RWPE2 (cell line): Measurements from ENCODE around the gene PPP1R1C.

Source experiments
- ATAC-seq: fragments of 200-7000 bp; cut with Tn5 transposase; 3 replicates; pipeline ENCODE4 v1.9.1; 2021; ENCODE audit warnings: low read depth
- DNase-seq: peaks from one replicate; pipeline ENCODE4 v3.0.0-alpha.2; 2020; ENCODE audit warnings: low spot score
- H3K27ac ChIP-seq: fragments of 450-650 bp; 2 replicates; pipeline ENCODE4 v1.5.1; 2017; ENCODE audit warnings: mild to moderate bottlenecking; ENCODE audit not compliant: poor library complexity, severe bottlenecking
- H3K27me3 ChIP-seq: fragments of 250-450 bp; sonication (Bioruptor Pico); 2 replicates; pipeline ENCODE4 v1.5.1; 2021; ENCODE audit warnings: mild to moderate bottlenecking, moderate library complexity; ENCODE audit not compliant: insufficient read depth, poor library complexity, severe bottlenecking
- H3K36me3 ChIP-seq: fragments of 250-450 bp; sonication (Bioruptor Pico); 2 replicates; pipeline ENCODE4 v1.5.1; 2020; ENCODE audit warnings: low read depth, mild to moderate bottlenecking, moderate library complexity
- H3K4me1 ChIP-seq: fragments of 250-450 bp; sonication (Bioruptor Pico); 2 replicates; pipeline ENCODE4 v1.5.1; 2021; ENCODE audit warnings: mild to moderate bottlenecking, moderate library complexity; ENCODE audit not compliant: insufficient read depth, poor library complexity, severe bottlenecking
- H3K4me3 ChIP-seq: fragments of 250-450 bp; sonication (Bioruptor Pico); 2 replicates; pipeline ENCODE4 v1.5.1; 2021; ENCODE audit warnings: mild to moderate bottlenecking, moderate library complexity; ENCODE audit not compliant: severe bottlenecking
- H3K9me3 ChIP-seq: fragments of 250-450 bp; sonication (Bioruptor Pico); 2 replicates; pipeline ENCODE4 v1.5.1; 2021; ENCODE audit warnings: mild to moderate bottlenecking, moderate library complexity; ENCODE audit not compliant: severe bottlenecking
- CTCF ChIP-seq: fragments of 450-650 bp; IDR thresholded peaks from one replicate; pipeline ENCODE4 v1.5.1; 2017; ENCODE audit warnings: mild to moderate bottlenecking, moderate library complexity; ENCODE audit not compliant: poor library complexity, severe bottlenecking

The PPP1R1C gene

GRCh38 chr2:182113334-182113733 lies 127.7 kb downstream of the PPP1R1C start:
- H3K27me3 ChIP-seq = no peaks in the 10 kb centered on the region
- H3K36me3 ChIP-seq = no peaks in the 10 kb centered on the region
- H3K4me1 ChIP-seq = no peaks in the 10 kb centered on the region
- no peaks in the 10 kb centered on the region for H3K9me3 ChIP-seq
- DNase-seq (no peak), ATAC-seq (no peak)
- H3K4me3 ChIP-seq = no peak overlapping the region
- H3K27ac ChIP-seq = no peak overlapping the region
- no peak for TF ChIP-seq CTCF

DNA sequence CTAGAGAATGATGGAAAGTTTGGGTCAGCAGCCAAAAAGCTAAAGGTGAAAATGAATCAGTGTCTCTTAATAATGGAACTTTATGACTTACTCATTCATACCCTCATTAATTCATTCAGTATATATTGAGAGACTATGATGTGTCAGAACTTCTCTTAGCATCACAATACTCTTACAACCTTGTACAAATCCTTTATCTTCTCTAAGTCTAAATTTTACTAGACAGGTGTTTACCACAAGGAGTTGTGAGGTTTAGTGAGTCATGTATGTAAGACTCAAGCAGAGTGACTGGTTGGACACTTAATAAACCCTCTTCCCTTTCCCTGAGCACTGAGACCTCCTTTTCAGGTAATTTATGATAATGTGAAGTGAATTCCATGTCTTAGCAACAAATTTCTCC lies 129.6 kb downstream of the PPP1R1C start:
- H3K9me3 ChIP-seq = no peaks in the 10 kb centered on the region
- ATAC-seq (peak; percentile 33; the same call in 1 of the 3 replicates), DNase-seq (no peak)
- H3K36me3 ChIP-seq = no peaks in the 10 kb centered on the region
- no peak overlapping the region for H3K27ac ChIP-seq
- no peaks in the 10 kb centered on the region for H3K4me1 ChIP-seq
- no peaks in the 10 kb centered on the region for H3K27me3 ChIP-seq
- no peak for TF ChIP-seq CTCF
- no peak overlapping the region for H3K4me3 ChIP-seq

DNA sequence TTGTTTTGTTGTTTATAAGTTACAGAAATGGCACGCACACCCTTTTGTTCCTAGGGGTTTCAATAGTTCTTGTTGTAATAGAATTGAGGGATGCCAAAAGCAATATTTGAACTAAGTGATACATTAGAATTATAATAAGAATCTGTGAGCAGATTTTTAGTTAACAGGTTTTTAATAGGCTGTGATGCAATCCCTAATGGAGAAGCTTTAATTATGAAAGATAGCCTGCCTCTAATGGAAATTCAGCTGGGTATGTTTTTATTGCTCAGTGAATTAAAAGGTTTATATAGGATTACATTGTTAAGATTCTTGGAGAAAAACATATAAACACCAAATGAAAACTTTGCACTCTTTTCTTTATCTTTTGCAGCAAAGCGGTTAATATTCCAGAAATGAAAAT lies 131.1 kb downstream of the PPP1R1C start:
- no peak for TF ChIP-seq CTCF
- DNase-seq = no peak

GRCh38 chr2:182117196-182117595 lies 131.5 kb downstream of the PPP1R1C start:
- Histone ChIP-seq H3K36me3 (no peaks in the 10 kb centered on the region), H3K4me3 (no peak overlapping the region), H3K27ac (no peak overlapping the region), H3K27me3 (no peaks in the 10 kb centered on the region), H3K4me1 (no peaks in the 10 kb centered on the region), H3K9me3 (no peaks in the 10 kb centered on the region)
- no peak for TF ChIP-seq CTCF
- ATAC-seq = no peak
- no peak for DNase-seq

More for the DNA sequence above, 131.1 kb downstream of the PPP1R1C start:
- no peak for ATAC-seq
- no peak overlapping the region for H3K27ac ChIP-seq
- H3K4me1 ChIP-seq = no peaks in the 10 kb centered on the region
- H3K36me3 ChIP-seq = no peaks in the 10 kb centered on the region
- no peak overlapping the region for H3K4me3 ChIP-seq
- no peaks in the 10 kb centered on the region for H3K9me3 ChIP-seq
- H3K27me3 ChIP-seq = no peaks in the 10 kb centered on the region

GRCh38 chr2:182128821-182129707 lies 143.4 kb downstream of the PPP1R1C start:
- no peak overlapping the region for H3K4me3 ChIP-seq
- no peak for ATAC-seq
- no peaks in the 10 kb centered on the region for H3K36me3 ChIP-seq
- no peak for TF ChIP-seq CTCF
- no peak overlapping the region for H3K27ac ChIP-seq
- no peaks in the 10 kb centered on the region for H3K4me1 ChIP-seq
- H3K27me3 ChIP-seq = no peaks in the 10 kb centered on the region
- H3K9me3 ChIP-seq = no peaks in the 10 kb centered on the region
- DNase-seq = no peak
